ENCODE results near the gene NEURL1.

GRCh38 chr10:103499881-103500280 lies 6.4 kb downstream of the NEURL1 start:
- no peak for TF ChIP-seq CTCF (IDR thresholded peaks at IDR 0.05)
- TF ChIP-seq POLR2A (IDR thresholded peaks at IDR 0.05), result no peak
